ENCODE results near the gene CCDC97. TPM values are rescaled to one million over a fixed set of nuclear protein-coding genes. Genes with fewer than 3 reads are reported as not detected.

CCDC97 gene
- total RNA-seq, 4 donors from 2014 or later: 11.6 to 19.6 (median 13.7) TPM

DNA sequence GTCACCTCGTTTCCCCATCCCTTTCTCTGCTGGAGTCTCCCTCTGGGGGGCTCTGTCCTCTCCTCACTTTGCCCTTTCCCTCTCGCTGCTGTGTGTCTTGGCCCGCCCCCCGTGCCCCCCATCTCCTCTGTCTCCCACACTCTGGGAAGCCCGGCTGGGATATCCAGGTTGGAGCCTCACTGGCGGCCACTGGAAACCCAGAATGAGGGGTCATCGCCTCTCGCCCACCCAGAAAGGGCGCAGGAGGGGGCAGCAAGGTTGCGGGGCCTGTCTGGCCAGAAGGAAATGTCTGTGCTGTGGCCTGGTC lies 15.6 kb downstream of the CCDC97 start:
- no peak for DNase-seq (ENCODE audit: low spot score in 2 of 2)
- no peak for TF ChIP-seq POLR2A (IDR thresholded peaks at IDR 0.05)
- TF ChIP-seq, protein P1, sequence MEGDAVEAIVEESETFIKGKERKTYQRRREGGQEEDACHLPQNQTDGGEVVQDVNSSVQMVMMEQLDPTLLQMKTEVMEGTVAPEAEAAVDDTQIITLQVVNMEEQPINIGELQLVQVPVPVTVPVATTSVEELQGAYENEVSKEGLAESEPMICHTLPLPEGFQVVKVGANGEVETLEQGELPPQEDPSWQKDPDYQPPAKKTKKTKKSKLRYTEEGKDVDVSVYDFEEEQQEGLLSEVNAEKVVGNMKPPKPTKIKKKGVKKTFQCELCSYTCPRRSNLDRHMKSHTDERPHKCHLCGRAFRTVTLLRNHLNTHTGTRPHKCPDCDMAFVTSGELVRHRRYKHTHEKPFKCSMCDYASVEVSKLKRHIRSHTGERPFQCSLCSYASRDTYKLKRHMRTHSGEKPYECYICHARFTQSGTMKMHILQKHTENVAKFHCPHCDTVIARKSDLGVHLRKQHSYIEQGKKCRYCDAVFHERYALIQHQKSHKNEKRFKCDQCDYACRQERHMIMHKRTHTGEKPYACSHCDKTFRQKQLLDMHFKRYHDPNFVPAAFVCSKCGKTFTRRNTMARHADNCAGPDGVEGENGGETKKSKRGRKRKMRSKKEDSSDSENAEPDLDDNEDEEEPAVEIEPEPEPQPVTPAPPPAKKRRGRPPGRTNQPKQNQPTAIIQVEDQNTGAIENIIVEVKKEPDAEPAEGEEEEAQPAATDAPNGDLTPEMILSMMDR (IDR thresholded peaks at IDR 0.05): no peak
- H3K4me3 ChIP-seq (ENCODE audit: low read depth, poor library complexity, severe bottlenecking): no peak overlapping the region
- 18 to 43% methylated on average over 10 of the region's 10 CpGs for WGBS, 2 donors
- intact Hi-C loops (cut with DNase I; ENCODE audit: low total_unique reads): no loop called here

DNA sequence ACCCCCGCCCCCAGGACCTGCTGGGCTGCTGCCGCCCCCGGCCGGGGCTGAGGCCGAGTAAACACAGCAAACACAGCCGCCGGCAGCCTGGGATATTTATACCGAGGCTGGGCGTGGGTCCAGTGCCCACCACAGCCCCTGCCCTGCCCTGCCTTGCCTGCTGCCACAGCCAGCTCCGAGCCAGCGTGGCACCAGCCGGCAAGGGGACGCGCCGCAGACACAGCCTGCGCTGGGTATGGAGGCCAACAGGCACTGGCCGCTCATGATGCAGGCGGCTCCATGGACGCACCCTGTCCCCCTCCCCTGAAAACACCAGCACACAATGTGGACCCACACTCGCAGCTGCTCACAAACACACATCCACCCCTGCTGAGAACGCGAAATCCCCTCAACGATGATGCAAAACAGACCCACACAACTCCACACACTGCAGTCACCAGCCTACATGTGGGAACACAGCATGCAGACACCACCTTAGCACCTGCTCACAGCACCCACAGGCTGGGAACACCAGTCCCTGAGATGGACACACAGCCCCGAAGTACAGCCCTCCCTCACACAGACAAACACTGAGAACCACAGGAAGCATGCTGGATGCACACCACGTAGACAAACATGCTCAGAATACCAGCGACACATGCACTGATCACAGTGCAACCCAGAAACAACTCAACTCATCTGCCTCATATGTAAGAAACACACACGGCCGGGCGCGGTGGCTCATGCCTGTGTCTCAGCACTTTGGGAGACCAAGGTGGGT lies 16.2 kb downstream of the CCDC97 start:
- intact Hi-C loops (cut with DNase I; ENCODE audit: low total_unique reads): no loop called here

DNA sequence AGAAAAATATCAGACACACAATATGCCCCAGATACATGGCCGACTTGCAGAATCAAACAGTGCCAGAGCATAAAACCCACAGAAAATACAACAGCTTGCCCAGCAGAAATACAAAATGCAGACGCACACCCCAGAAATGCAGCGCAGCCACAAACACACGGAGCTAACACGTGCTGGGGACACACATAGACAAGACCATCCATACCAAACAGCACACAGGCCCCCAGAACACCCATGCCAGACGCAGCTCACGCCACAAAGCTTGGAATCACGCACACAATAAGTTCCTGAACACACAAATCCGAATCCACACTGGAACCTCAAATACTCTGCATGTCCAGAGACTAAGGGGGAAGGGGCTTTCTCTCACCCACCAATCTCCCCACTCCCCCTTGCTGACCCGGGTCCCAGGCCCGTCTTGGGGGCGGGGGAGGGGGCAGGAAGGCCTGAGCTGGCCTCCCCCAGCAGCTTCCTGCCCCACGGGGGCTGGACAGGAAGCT lies 17.2 kb downstream of the CCDC97 start:
- WGBS, 2 donors: 30 to 48% methylated on average over 12 of the region's 13 CpGs
- intact Hi-C loops (cut with DNase I; ENCODE audit: low total_unique reads): no loop called here
- no peak overlapping the region for H3K4me3 ChIP-seq (ENCODE audit: low read depth, poor library complexity, severe bottlenecking)
- TF ChIP-seq, protein P1 (IDR thresholded peaks at IDR 0.05): no peak
- TF ChIP-seq POLR2A (IDR thresholded peaks at IDR 0.05): no peak
- no peak for DNase-seq (ENCODE audit: low spot score in 2 of 2)

More for the DNA sequence above, 16.2 kb downstream of the CCDC97 start:
- WGBS, 2 donors: 46 to 54% methylated on average over 17 to 19 of the region's 30 CpGs
- DNase-seq (ENCODE audit: low spot score in 2 of 2): no peak
- no peak for TF ChIP-seq POLR2A (IDR thresholded peaks at IDR 0.05)
- TF ChIP-seq, protein P1 (IDR thresholded peaks at IDR 0.05): peak in 1 of 3 donors; percentile 35
- no peak overlapping the region for H3K4me3 ChIP-seq (ENCODE audit: low read depth, poor library complexity, severe bottlenecking)

DNA sequence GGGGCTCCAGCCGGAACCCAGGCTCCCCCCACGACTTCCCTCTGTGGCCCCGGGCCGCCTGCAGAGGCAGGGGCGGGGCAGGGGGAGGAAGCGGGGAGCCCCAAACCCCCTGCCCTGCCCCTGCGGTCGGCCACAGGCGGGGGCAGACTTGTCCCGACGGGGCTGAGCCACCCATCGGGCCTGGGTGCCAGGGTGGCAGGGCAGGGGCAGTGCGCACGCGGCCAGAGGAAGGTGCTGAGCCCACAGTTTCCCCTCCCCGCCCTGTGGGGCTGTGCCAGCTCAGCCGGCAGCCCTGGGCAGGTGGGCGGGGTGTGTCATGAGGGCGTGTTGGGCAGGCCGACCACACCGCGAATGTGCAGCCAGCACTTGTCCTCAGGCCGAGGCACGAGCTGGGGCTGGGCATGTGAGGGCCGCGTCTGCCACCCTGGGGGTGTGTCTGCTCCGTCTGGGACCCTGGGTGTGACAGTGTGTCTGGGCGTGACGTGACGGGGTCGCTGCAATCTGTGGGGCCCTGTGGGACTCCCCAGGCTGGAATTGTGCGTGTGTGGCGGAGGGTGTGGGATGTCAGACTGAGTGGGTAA lies 17.7 kb downstream of the CCDC97 start:
- intact Hi-C loops (cut with DNase I; ENCODE audit: low total_unique reads): no loop called here
- TF ChIP-seq POLR2A (IDR thresholded peaks at IDR 0.05): no peak
- TF ChIP-seq, protein P1 (IDR thresholded peaks at IDR 0.05): no peak
- peak; percentile 79 to 96 for DNase-seq (ENCODE audit: low spot score in 2 of 2)
- 24% methylated on average over 11 to 13 of the region's 33 CpGs for WGBS, 2 donors
- H3K4me3 ChIP-seq (ENCODE audit: low read depth, poor library complexity, severe bottlenecking): no peak overlapping the region

DNA sequence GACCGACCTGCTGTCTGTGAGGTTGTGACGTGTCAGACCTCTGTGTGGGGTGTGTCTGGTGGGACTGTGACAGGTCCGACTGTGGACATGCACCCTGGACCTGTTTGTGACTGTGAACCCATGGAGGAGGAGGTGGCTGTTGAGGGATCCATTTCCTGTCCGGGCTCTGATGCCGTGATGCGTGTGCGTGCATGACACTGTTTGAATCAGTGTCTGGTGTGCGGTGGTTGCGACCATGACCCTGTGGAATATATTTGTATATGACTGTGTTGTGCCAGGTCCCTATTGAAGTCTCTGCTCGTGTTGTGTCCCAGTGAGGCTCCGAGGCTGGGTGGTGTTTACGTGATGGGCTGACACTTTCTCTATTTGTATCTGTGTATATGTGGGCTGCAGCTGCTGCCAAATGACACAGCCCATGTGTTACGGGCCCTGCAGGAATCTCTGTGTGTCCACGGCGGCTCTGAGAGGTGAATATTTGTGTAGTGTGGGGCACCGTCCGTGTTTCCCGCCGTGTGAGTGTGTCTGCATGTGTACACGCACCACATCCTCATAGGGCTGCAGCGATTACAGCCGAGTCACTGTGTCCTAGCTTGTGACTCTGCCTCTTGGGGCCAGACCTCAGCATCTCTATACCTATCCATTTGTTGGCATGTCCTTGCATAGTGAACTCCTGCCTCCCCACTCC lies 18.3 kb downstream of the CCDC97 start:
- no peak for TF ChIP-seq POLR2A (IDR thresholded peaks at IDR 0.05)
- TF ChIP-seq, protein P1 (IDR thresholded peaks at IDR 0.05): no peak
- no peak overlapping the region for H3K4me3 ChIP-seq (ENCODE audit: low read depth, poor library complexity, severe bottlenecking)
- 30 to 32% methylated on average over 13 to 22 of the region's 22 CpGs for WGBS, 2 donors
- intact Hi-C loops (cut with DNase I; ENCODE audit: low total_unique reads): no loop called here
- no peak for DNase-seq (ENCODE audit: low spot score in 2 of 2)

Data from lower leg skin (tissue), 4 donors.